ENCODE results near the gene CPT1B.

Gene CPT1B

DNA sequence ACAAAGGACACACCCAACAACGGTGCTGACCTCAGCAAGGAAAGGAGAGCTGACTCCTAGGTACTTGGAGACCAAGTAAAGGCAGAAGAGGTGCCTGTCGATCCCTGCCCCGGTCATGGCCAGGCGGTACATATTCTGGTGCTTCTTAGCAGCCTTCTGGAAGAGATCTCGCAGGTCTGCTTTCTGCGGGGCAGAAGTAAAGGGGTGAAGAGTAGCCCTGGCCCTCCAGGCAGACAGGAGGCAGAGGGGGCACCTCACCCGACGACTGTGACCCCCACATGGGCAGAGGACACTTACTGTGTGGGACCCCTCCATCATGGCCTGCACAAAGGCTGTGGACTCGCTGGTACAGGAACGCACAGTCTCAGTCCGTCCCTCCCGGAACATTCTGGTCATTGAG is 7.4 kb downstream of the CPT1B start:
- ATAC-seq (ENCODE audit: low read depth) (no peak), DNase-seq (ENCODE audit: low spot score) (no peak)
- Histone ChIP-seq H3K27me3 (ENCODE audit: insufficient read depth, poor library complexity, severe bottlenecking) (no peaks in the 10 kb centered on the region), H3K9me3 (ENCODE audit: severe bottlenecking) (no peaks in the 10 kb centered on the region), H3K36me3 (ENCODE audit: low read depth) (peaks cover 12% of the 10 kb centered on the region), H3K27ac (ENCODE audit: poor library complexity, severe bottlenecking) (no peak overlapping the region), H3K4me3 (ENCODE audit: severe bottlenecking) (no peak overlapping the region), H3K4me1 (ENCODE audit: insufficient read depth, poor library complexity, severe bottlenecking) (no peaks in the 10 kb centered on the region)
- TF ChIP-seq, protein P1, sequence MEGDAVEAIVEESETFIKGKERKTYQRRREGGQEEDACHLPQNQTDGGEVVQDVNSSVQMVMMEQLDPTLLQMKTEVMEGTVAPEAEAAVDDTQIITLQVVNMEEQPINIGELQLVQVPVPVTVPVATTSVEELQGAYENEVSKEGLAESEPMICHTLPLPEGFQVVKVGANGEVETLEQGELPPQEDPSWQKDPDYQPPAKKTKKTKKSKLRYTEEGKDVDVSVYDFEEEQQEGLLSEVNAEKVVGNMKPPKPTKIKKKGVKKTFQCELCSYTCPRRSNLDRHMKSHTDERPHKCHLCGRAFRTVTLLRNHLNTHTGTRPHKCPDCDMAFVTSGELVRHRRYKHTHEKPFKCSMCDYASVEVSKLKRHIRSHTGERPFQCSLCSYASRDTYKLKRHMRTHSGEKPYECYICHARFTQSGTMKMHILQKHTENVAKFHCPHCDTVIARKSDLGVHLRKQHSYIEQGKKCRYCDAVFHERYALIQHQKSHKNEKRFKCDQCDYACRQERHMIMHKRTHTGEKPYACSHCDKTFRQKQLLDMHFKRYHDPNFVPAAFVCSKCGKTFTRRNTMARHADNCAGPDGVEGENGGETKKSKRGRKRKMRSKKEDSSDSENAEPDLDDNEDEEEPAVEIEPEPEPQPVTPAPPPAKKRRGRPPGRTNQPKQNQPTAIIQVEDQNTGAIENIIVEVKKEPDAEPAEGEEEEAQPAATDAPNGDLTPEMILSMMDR (IDR thresholded peaks at IDR 0.05; ENCODE audit: poor library complexity, severe bottlenecking), result no peak

DNA sequence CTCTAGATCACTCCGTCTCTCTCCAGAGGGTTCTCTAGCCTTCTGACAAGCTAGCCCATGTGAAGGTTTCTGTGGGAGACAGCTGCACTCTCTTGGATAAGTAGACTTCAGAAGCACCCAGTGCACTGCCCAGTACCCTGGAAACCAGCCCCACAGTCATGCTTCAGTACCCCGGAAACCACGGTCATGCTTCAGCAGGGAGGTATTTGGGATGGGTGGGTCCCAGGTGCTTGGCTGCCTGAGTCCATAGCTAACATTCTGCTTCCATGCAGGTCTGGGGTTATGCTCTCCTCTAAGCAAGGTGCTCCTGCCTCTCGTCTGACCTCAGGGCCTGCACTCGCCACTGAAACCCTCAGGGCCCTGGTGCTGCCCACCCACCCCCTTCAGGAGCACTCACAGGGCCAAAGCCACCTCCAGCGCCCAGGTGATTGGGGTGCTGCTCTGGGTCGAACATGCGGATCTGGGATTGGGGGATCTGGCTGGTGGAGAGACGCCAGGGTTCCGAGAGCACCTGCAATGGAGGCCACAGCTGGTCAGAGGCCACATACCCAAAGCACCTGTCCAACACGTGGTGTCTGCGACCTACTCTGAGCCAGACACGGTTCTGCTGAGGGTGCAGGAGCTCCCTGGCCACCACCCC is 8.2 kb downstream of the CPT1B start:
- Histone ChIP-seq H3K4me3 (ENCODE audit: severe bottlenecking) (no peak overlapping the region), H3K4me1 (ENCODE audit: insufficient read depth, poor library complexity, severe bottlenecking) (no peaks in the 10 kb centered on the region), H3K27me3 (ENCODE audit: insufficient read depth, poor library complexity, severe bottlenecking) (no peaks in the 10 kb centered on the region), H3K36me3 (ENCODE audit: low read depth) (peaks cover 12% of the 10 kb centered on the region), H3K27ac (ENCODE audit: poor library complexity, severe bottlenecking) (no peak overlapping the region), H3K9me3 (ENCODE audit: severe bottlenecking) (no peaks in the 10 kb centered on the region)
- ATAC-seq (ENCODE audit: low read depth) (no peak), DNase-seq (ENCODE audit: low spot score) (no peak)
- TF ChIP-seq, protein P1 (IDR thresholded peaks at IDR 0.05; ENCODE audit: poor library complexity, severe bottlenecking), result no peak

DNA sequence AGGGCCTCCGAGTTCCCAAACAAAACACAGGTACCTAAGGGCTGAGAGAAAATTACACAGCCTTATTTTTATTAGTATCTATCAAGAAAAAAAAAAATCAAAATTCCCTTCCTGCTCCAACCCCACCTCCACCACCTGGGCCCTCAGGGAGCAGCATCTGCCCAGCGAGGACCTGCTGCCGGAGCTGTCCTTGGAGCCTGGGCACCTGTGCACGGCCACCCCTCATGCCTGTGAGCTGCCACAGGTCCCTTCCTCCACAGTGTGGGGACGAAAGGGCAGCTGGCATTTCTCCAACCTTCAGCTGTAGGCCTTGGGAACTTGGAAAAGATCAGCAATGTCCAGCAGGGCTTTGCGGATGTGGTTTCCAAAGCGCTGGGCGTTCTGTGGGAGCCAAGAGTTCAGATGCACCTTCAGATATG is 9.2 kb downstream of the CPT1B start:
- Histone ChIP-seq H3K9me3 (ENCODE audit: severe bottlenecking) (no peaks in the 10 kb centered on the region), H3K4me1 (ENCODE audit: insufficient read depth, poor library complexity, severe bottlenecking) (no peaks in the 10 kb centered on the region), H3K4me3 (ENCODE audit: severe bottlenecking) (no peak overlapping the region), H3K27ac (ENCODE audit: poor library complexity, severe bottlenecking) (no peak overlapping the region), H3K36me3 (ENCODE audit: low read depth) (peaks cover 12% of the 10 kb centered on the region), H3K27me3 (ENCODE audit: insufficient read depth, poor library complexity, severe bottlenecking) (no peaks in the 10 kb centered on the region)
- DNase-seq (ENCODE audit: low spot score) (no peak), ATAC-seq (ENCODE audit: low read depth) (no peak)
- TF ChIP-seq, protein P1 (IDR thresholded peaks at IDR 0.05; ENCODE audit: poor library complexity, severe bottlenecking), result no peak

DNA sequence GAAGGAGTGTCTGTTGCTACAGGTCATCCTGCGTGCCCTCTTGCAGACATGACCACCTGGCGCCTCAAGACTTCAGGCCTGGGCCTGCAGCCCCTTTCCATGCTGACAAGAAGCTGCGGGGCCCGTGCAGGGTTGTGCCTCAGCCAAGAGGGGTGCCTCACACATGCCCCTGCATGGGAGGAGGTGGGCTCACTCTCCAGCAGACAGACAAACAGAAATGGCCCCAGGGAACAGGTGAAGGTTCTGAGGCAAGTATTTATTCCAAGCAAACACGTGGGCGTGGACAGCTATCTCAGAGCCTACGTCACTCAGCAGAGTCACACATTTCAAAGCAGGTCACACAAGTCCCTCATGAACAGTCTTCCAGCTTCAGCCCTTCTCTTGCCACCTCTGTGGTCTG is 9.6 kb downstream of the CPT1B start:
- H3K27ac ChIP-seq (ENCODE audit: poor library complexity, severe bottlenecking), result no peak overlapping the region
- H3K36me3 ChIP-seq (ENCODE audit: low read depth), result peaks cover 12% of the 10 kb centered on the region
- no peaks in the 10 kb centered on the region for H3K9me3 ChIP-seq (ENCODE audit: severe bottlenecking)
- H3K4me1 ChIP-seq (ENCODE audit: insufficient read depth, poor library complexity, severe bottlenecking), result no peaks in the 10 kb centered on the region
- TF ChIP-seq, protein P1 (IDR thresholded peaks at IDR 0.05; ENCODE audit: poor library complexity, severe bottlenecking), result no peak
- no peak for DNase-seq (ENCODE audit: low spot score)
- H3K4me3 ChIP-seq (ENCODE audit: severe bottlenecking), result no peak overlapping the region
- no peaks in the 10 kb centered on the region for H3K27me3 ChIP-seq (ENCODE audit: insufficient read depth, poor library complexity, severe bottlenecking)
- ATAC-seq (ENCODE audit: low read depth), result no peak

DNA sequence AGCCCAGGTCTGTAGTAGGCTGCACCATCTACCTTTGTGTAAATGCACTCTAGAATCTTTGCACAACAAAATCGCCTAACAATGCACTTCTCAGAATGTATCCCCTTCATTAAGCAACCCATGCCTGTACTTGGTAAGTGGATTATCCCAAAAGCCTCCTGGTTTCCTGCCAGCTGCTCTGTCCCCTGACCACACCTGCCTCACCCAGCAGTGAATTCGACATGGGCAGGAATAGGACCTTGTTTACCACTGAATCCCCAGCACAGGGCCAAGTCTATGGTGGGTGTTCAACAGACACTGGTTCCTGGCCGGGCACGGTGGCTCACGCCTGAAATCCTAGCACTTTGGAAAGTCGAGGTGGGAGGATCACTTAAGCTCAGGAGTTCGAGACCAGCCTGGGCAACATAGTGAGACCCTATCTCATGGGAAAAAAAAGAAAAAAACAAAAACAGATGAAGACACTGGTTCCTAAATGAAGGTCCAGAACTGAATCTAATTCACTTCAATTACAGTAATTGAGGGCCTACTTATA is 10.4 kb downstream of the CPT1B start:
- no peak overlapping the region for H3K27ac ChIP-seq (ENCODE audit: poor library complexity, severe bottlenecking)
- no peak for ATAC-seq (ENCODE audit: low read depth)
- no peaks in the 10 kb centered on the region for H3K27me3 ChIP-seq (ENCODE audit: insufficient read depth, poor library complexity, severe bottlenecking)
- H3K9me3 ChIP-seq (ENCODE audit: severe bottlenecking), result no peaks in the 10 kb centered on the region
- H3K4me3 ChIP-seq (ENCODE audit: severe bottlenecking), result no peak overlapping the region
- no peak for DNase-seq (ENCODE audit: low spot score)
- peaks cover 12% of the 10 kb centered on the region for H3K36me3 ChIP-seq (ENCODE audit: low read depth)
- TF ChIP-seq, protein P1 (IDR thresholded peaks at IDR 0.05; ENCODE audit: poor library complexity, severe bottlenecking), result no peak
- H3K4me1 ChIP-seq (ENCODE audit: insufficient read depth, poor library complexity, severe bottlenecking), result no peaks in the 10 kb centered on the region

All from RWPE2 (cell line).